NCI-H2227 (cell line): ENCODE measurements around the gene TRIM5.
"Not testable (repeated sequence)": the region's sequence is repeated elsewhere in the genome, so short reads cannot be mapped to it uniquely, and the experiment has no call there.

ENCODE experiments used
- DNase-seq: peaks from one replicate; lab custom pipeline; 2025; ENCODE audit not compliant: unreplicated experiment; lab: John Stamatoyannopoulos, UW

TRIM5 gene, protein sequence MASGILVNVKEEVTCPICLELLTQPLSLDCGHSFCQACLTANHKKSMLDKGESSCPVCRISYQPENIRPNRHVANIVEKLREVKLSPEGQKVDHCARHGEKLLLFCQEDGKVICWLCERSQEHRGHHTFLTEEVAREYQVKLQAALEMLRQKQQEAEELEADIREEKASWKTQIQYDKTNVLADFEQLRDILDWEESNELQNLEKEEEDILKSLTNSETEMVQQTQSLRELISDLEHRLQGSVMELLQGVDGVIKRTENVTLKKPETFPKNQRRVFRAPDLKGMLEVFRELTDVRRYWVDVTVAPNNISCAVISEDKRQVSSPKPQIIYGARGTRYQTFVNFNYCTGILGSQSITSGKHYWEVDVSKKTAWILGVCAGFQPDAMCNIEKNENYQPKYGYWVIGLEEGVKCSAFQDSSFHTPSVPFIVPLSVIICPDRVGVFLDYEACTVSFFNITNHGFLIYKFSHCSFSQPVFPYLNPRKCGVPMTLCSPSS

DNA sequence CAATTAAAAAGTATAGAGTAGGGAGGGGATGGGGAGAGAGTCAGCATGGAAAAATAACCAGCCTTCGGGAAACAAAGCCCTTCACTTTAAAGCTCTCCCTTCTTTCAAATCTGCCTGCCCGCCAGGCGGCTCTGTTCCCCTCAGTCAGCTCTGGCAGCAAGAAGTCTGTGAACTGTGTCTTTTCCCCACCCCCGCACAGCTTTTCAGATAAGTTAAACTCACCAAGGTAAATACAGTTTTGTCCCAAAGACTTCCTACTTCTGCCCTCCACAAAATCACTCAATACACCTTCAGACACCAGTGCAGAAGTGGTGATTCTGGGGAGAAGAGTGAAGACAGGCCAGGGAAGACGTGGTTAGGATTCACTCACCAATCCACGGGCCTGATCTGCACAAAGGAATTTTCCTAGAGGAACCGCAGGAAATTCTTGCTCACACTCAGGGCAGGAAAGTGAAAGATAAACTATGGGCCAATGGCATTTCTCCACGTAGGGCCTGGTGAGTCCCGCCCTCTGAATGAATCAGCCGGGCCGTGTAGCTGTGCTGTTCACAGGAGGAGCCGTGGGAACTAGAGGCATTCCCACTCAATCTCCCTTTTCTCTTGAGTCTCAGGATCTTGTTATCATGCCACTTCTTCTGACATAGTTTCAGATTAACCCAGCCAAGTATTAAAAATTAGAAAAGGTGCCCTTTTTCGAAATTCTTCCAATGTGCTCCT, at the start of gene TRIM5:
Gene TRIM5 (minus strand): TSS at position 429 of the 717 bp plus-strand sequence. CDS start 4,897 bp downstream, outside the sequence.
- peak; percentile 87 for DNase-seq

DNA sequence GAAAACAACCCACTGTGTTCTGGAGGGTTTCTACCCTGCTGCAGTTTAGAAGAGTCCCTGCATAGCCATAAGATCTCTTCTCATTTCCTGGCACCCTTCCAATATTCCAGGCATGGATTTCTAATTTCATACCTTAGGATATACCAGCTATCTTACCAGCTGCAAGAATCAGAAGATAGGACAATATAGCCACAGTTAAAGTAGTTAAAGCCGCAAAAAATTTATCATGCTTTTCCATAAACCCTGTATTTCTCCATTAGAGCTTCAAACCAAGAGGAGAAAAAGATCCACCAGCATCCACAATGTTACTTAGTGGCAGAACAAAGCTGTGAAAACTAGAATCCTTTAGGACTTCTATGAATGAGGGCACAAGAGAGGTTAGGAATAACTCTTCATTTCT, 42.8 kb upstream of the TRIM5 start:
- no peak for DNase-seq

DNA sequence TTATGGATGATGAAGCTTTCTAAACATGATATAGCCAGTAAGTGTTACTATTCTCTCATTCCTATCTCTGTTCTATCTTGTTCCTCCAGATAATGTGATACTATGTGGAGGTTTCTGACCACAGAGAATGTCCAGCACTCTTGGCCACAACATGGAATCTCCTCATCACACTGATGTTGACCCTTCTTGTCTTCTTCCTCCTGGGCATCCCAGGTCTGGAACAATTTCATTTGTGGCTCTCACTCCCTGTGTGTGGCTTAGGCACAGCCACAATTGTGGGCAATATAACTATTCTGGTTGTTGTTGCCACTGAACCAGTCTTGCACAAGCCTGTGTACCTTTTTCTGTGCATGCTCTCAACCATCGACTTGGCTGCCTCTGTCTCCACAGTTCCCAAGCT, 41.5 kb upstream of the TRIM5 start:
- DNase-seq = no peak

DNA sequence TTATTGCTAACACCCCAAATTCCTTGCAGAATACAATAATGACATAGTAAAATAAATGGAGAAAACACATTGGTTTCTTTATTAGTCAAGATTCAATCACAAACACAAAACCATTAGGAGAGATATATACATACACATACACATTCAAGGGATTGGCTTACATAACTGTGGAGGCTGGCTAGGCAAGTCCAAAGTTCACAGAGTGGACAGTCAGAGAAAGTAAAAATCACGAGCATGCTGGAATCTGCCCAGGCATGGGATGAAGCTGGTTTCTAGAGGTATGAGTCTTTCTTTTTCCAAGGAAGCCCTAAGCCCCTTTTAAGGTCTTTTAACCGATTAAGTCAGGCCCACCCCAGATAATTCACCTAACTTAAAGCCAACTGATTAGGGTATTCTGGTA, 37.7 kb upstream of the TRIM5 start:
- DNase-seq = no peak

DNA sequence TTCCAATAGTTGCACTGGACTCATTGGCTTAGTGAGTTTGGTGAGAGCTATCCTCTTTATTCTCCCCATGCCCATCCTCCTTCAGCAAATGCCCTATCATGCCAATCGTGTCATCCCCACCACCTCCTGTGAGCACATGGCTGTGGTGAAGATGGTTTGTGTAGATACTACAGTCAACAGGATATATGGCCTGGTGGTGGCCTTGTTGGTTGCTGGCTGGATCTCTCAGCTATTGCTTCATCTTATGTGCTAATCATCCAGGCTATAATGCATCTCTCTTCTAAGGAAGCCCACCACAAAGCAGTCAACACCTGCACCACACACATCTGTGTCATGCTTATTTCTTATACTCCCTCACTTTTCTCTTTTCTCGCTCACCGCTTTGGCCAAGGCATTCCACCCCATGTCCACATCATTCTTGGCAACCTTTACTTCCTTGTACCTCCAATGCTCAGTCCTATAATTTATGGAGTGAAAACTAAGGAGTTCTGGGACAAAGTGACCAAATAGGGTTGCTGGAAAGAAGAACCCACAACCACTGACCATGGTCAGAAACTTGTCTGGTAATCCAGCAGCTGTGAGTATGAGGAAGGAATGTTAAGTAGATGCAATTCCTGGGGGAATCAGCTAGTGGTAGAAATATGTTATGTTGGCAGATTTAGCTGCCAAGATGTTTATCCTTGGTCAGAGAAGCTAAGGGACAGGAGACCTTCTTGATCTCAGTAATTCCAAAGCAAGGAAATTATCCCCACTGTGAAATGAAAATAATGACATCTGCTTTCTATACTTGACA, 35.0 kb upstream of the TRIM5 start:
- DNase-seq = no peak

DNA sequence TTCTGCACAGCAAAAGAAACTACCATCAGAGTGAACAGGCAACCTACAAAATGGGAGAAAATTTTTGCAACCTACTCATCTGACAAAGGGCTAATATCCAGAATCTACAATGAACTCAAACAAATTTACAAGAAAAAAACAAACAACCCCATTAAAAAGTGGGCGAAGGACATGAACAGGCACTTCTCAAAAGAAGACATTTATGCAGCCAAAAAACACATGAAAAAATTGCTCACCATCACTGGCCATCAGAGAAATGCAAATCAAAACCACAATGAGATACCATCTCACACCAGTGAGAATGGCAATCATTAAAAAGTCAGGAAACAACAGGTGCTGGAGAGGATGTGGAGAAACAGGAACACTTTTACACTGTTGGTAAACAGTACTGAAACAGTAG, 31.6 kb upstream of the TRIM5 start:
- not testable (repeated sequence) for DNase-seq

DNA sequence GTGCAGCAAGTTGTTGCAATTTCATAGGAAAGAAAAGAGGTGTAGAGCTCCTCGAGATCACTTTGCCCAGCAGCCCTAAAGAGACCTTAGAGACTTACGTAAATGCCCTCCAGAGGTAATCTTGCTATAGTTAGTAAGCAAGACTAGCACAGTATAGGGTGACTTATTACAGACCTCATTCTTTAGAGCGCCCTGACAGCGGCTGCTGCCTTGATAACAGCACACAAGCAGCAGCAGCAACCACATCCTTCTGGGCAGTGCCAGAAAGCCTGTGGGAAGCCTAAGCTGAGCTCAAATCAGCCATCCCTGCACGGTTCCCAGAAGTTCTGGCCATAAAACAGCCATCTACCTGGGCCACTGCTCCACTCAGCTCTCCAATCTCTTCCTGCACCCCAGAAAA, 28.8 kb upstream of the TRIM5 start:
- no peak for DNase-seq

DNA sequence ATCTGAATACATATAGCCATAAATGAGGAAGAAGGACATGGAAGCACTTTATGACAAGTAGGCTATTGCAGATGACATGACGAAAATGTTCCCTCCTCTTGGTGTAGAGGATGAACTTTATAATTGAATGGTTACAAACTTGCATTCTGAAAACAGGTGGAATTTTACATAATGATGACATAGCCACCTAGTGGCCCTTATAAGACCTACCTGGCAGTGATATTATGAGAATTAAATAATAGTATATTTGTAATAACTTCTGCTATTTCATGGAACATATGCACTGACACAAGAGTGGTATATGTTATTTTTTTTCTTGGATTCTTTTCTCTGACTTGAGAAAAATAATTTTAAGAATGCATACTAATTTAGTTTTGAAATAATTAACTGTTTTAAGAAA, 27.6 kb upstream of the TRIM5 start:
- DNase-seq = no peak

DNA sequence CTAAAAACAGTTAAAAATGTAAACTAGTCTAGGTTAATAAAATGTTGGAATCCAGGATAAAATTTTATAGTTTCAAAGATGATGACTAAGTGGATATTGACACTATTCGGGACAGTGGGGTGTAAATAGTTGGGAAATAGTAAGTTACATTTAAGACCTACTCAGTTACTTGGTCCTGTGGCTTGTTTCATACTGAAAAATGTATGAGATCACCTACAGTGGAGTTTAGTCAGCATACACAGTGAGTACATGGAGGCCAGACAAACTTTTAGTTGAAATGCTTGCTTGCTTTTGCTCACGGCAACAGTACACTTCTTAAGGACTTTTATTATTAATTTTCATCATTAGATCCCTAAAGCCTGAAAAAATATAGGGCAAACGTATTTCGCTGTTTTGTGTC, 20.8 kb upstream of the TRIM5 start:
- DNase-seq = no peak

DNA sequence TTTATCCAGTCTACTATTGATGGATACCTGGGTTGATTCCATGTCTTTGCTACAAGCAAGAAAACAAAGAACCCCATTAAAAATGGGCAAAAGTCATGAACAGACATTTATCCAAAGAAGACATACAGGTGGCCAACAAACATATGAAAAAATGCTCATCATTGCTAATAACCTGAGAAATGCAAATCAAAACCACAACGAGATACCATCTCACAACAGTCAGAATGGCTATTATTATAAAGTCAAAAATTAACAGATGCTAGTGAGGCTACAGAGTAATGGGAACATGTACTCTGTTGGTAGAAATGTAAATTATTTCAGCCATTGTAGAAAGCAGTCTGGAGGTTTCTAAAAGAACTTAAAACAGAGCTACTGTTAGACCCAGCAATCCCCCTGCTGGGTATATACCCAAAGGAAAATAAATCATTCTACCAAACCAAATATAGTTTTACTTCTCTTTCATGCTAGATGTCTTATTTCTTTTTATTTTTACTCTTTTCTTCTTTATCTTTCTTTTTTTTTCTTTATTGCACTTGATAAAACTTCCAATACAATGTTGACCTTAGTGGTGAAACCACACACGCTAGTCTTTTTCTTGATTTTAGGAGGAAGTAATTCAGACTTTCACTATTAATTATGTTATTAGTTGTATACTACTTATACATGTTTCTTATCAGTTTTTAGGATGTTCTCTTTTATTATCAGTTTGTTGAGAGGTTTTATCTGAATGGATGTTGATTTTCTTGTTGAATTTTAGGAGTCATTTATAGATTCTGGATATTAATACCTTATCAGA, 19.1 kb upstream of the TRIM5 start:
- no peak for DNase-seq

DNA sequence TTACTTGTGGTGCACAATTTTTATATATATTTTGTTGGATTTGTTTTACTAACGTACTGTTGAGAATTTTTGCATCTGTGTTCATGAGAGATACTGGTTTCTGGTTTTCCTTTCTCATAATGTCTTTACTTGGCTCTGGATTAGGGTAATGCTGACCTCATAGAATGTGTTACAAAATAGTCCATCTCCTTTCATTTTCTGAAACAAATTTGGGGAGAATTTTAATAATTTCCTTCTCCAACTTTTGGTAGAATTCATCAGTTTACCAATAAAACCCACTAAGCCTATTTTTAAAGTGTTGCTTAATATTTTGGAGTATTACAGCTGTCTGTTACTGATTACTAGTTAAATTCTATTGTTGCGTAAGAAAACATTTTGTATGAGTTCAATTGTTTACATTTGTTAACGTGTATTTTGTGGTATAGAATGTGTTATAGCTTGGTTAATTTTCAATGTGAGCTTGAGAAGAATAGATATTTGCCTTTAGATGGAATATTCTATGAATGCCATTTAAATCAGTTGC, 16.2 kb upstream of the TRIM5 start:
- DNase-seq = no peak

DNA sequence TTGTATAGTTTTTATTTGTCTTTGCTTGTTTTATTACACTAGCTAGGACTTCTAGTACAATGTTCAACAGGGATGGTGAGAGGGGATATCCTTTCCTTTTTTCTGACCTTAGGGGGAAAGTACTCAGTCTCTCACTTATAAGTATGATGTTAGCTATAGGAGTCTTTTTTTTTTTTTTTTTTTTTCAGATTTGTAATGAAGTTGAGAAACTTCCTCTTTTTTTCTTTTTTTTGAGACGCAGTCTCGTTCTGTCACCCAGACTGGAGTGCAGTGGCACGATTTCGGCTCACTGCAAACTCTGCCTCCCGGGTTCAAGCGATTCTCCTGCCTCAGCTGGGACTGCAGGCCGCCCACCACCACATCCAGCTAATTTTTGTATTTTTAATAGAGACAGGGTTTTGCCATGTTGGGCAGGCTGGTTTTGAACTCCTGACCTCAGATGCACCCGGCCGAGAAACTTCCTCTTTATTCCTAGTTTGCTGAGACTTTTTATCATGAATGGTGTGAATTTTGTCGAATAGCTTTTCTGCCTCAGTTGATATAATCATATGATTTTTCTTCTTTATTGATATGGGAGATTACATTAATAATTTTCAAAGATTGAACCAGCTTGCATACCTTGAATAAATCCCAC, 15.7 kb upstream of the TRIM5 start:
- no peak for DNase-seq

DNA sequence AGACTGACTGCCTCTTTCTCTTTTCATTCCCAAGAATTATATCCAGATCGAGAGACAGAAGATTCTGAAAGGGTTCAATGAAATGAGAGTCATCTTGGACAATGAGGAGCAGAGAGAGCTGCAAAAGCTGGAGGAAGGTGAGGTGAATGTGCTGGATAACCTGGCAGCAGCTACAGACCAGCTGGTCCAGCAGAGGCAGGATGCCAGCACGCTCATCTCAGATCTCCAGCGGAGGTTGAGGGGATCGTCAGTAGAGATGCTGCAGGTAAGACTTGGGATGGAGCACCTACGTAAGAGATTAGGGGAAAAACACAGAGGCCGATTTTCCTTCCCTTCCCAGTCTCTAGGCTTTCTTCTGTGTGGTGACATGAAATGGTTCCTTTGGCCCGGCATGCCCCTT, 13.4 kb upstream of the TRIM5 start:
- DNase-seq = no peak

DNA sequence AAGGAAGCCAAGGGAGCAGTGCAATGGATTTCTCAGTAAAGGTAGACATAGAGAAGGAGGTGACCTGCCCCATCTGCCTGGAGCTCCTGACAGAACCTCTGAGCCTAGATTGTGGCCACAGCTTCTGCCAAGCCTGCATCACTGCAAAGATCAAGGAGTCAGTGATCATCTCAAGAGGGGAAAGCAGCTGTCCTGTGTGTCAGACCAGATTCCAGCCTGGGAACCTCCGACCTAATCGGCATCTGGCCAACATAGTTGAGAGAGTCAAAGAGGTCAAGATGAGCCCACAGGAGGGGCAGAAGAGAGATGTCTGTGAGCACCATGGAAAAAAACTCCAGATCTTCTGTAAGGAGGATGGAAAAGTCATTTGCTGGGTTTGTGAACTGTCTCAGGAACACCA, 11.3 kb upstream of the TRIM5 start:
- no peak for DNase-seq

DNA sequence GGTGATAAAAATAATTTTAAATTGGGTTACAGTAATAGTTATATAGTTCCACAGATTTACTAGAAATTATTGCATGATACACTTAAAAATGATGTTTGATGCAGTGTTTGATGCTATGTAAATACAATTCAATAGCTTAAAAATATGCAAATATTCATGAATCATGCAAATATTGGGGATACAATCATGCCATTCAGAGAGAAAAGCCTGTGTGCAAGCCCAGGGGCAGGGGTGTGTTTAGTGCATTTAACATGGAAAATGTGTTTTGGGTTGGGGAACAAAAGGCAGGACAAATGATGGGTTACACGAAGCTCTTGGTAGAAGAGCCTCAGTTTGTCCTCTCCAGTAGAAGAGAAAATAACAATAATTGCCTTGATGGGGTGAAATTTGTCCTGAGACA, 10.7 kb upstream of the TRIM5 start:
- DNase-seq = no peak

DNA sequence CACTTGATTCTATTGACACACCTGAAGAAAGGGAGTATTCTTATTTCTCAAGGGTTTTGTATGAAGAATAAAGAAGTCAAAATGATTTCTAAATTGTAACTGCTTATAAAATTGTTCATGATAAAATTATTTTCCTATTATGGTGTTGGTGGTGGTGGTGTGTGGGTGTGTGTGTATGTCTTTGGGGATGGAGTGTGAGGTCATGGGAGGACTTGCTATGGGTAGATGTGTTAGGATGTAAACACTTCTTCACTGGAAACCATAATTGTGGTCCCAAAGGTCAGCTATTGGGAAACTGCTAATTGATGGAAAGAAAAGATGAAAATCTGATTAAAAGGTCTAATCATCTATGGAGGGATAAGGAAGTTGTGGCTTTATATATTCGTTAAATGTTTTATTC, 9.8 kb upstream of the TRIM5 start:
- DNase-seq = no peak

DNA sequence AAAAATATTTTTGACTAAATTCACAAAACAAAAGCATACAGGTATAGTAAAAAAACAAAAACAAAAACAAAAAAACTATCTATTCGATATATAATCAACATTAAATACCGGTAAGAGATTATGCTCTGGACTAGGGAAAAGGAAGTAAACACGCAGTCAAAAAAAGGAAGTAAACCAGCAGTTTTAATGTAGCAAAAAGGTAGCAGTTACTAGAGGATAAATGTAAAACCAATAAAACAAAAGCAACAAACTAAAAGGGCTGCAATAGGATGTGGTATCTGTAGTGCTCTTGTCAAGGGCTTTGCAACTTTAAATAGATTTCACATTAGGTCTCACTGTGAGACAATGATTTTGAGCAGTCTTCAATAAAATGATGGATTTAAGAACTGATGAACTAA, 7.1 kb upstream of the TRIM5 start:
- DNase-seq = no peak

DNA sequence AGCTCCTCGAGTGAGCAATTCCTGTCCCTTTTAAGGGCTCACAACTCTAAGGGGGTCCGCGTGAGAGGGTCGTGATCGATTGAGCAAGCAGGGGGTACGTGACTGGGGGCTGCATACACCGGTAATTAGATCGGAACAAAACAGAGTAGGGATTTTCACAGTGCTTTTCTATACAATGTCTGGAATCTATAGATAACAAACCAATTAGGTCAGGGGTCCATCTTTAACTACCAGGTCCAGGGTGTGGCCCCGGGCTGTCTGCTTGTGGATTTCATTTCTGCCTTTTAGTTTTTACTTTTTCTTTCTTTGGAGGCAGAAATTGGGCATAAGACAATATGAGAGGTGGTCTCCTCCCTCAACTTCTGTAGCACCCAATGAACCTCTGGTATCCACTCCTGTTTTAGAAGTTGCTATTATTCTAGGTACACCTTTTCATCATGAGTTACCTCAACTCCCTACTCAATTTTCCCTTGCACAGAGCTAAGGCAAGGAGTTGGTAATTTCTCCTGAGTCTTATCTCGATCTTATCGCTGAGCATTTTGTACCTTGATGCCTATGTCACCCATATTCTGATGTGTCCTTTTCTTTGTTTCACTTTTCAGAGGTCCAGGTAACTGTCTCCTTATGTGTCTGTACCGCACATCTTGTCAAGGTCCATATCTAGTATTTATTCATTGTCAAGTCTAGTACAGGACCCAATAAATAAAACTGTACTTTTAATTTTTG, 6.5 kb upstream of the TRIM5 start:
- not testable (repeated sequence) for DNase-seq

DNA sequence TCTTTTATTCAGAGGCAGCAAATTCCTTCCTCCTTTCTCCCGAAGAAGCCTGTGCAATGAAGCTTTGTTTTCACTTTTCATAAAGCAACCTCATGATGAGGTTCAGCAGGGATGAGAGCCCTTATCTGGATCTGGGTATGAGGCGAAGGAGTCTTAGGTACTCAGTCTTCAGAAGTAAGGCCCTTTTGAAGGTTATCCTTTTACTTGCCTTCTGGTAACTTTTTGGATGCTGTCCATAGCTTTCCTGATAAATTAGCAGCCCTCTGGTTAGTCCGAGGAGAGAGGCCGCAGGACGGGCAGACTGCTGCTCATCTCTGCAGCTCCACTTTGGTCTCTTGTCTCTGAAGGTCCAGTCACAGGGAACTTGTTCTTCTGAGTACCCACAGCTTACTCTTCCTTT, 5.9 kb upstream of the TRIM5 start:
- DNase-seq = no peak
